NOMO-1 treated with DMSO at 0.1 percent for 48 hours (cell line): ENCODE data around the gene MIA2.
"Not testable (repeated sequence)": the region's sequence is repeated elsewhere in the genome, so short reads cannot be mapped to it uniquely, and the experiment has no call there.

Source experiments
- DNase-seq: peaks from one replicate; lab custom pipeline; 2025; ENCODE audit not compliant: unreplicated experiment; lab: John Stamatoyannopoulos, UW

The MIA2 gene

DNA sequence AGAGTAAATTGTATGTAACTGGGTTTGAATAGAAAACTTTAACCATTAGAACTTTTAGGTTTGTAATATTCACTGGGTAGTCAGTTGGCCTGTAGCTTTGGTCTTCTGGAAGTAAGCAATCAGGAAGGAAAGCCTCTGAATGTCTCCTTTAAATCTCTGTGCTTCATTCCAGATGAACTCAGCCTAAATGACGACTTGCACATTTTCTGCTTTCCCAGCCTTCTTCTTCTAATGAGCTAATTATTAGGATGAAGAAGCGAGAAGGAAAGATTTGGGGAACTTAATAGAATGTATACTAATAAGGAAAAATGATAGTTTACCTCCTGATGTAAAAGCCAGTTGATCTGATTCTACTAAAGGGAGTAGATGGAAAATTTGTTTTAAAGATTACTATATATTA, 90.4 kb downstream of the MIA2 start:
- DNase-seq = no peak

DNA sequence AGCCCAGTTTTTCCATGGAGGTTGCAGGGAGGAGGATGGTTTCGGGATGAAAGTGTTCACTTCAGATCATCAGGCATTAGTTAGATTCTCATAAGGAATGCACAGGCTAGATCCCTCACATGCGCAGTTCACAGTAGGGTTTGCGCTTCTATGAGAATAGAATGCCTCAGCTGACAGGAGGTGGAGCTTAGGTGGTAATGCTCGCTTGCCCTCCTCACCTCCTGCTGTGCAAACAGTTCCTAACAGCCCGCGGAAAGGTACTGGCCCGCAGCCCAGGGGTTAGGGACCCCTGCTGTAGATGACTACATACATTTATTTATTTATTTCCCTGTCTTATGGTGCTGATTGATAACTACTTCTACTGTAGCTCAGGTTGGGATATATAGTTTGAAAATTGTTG, 105.3 kb downstream of the MIA2 start:
- no peak for DNase-seq

DNA sequence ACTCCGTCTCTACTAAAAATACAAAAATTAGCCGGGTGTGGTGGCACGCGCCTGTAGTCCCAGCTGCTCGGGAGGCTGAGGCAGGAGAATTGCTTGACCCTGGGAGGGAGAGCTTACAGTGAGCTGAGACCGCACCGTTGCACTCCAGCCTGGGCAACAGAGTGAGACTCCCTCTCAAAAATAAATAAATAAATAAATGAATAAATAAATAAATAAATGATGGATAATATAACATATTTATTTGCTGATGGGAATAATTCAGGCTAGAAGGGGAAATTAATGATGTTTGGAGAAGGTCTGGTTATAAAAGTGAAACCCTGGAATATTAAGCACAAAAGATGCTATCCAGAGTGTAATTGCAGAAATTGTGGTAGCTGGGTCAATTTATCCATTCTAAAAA, 107.4 kb downstream of the MIA2 start:
- not testable (repeated sequence) for DNase-seq

DNA sequence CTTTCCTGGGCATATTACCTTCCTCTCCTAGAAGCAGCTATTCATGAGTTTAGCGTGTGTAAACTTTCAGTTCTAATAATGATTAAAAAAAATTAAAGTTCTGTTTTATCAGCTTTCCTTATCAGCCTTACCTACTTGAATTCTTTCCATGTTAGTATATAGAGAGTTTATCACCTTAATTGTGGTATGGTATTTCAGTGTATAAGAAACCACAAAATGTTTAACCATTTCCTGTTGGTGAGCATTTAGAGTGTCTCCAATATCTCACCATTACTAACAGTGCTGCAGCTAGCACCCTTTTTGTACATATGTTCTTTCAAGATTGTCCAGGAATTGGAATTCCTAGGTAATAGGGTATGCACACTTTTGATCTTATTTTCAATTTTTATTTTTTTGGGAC, 109.1 kb downstream of the MIA2 start:
- DNase-seq = no peak

DNA sequence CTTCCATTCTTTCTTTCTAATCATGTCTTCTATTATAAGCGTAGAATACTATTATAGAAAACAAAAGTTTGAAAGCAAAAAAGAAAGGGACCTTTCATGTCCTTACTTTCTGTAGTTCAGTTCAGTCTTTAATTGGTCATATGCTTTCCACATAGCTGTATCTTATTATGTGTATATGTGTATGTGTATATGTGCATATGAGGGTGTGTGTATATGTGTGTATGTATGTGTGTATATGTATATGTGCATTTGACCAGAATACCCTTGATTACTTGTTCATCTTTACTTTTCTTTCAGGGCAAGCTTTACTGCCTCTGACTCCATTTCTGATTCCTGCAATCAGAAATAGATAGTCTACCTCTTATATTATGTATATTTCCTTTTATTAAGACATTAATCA, 109.9 kb downstream of the MIA2 start:
- no peak for DNase-seq

DNA sequence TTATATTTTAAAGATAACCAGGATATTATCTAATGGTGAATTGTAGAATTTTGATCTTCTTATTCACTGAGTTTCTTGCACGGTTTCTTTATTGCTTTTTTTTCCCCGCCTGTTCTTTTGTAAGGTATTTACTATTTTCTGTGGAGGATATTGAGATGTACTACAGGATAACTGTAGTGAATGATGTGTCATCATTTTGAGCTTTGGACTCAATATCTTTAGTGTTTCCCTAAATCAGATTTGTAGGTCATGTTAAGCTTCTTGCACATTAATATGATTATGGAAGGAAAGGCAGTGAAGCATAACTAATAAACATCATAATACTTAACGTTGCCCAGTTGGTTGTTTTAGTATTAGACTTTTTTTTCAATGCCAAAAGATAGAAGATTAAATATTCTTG, 117.2 kb downstream of the MIA2 start:
- DNase-seq = no peak

DNA sequence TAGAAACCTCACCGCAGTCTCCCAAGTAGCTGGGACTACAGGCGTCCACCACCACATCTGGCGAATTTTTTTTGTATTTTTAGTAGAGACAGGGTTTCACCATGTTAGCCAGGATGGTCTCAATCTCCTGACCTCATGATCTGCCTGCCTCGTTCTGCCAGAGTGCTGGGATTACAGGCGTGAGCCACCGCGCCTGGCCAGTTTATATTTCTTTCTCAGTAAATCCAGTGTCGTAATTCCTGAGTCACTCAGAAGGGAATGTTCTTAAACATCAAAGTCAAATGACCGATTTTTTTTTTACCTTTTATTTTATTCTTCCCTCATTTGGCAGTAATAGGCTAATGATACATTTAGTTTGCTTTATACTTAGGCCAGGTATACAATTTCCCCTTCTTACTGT, 118.0 kb downstream of the MIA2 start:
- no peak for DNase-seq

DNA sequence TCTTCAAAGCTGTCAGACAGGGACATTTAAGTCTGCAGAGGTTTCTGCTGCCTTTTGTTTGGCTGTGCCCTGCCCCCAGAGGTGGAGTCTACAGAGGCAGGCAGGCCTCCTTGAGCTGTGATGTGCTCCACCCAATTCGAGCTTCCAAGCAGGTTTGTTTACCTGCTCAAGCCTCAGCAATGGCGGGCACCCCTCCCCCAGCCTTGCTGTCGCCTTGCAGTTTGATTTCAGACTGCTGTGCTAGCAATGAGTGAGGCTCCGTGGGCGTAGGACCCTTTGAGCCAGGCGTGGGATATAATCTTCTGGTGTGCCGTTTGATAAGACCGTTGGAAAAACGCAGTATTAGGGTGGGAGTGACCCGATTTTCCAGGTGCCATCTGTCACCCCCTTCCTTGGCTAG, 125.4 kb downstream of the MIA2 start:
- not testable (repeated sequence) for DNase-seq

DNA sequence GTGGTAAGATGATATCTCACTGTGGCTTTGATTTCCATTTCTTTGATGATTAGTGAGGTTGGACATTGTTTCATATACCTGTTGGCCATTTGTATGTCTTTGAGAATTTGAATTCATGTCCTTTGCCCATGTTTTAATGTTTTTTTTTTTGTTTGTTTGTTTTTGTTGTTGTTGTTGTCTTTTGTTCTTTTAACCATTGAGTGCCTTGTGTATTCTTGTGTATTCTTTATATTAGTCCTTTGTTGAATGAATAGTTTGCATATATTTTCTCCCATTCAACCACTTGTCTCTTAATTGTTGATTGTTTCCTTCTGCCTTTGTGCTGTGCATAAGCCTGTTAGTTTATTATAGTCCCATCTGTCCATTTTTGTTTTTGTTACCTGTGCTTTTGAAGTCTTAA, 126.6 kb downstream of the MIA2 start:
- DNase-seq = no peak

DNA sequence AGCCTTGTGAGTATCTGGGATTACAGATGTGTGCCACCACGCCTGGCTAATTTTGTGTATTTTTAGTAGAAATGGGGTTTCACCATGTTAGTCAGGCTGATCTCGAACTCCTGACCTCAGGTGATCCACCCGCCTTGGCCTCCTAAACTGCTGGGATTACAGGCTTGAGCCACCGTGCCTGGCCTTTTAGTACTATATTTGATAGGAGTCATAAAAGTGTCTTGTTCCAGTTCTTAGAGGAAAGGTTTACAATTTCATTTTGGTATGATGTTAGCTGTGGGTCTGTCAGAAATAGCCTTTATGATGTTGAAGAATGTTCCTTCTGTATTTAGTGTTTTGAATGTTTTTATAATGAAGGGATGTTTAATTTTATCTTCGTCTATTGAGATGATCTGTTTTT, 127.8 kb downstream of the MIA2 start:
- not testable (repeated sequence) for DNase-seq

DNA sequence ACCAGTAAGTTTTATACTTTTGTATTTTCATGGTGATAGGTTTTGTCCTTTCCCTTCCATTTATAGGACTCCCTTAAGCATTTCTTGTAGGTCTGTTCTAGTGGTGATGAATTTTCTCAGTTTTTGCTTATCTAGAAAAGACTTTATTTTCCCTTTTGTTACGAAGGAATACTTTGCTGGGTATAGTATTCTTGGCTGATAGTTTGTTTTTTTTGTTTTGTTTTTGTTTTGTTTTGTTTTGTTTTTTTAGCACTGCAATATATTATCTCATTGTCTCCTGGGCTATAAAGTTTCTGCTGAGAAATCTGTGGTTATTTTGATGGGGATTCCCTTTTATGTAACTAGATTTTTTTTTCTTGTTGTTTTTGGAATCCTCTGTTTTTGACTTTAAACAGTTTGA, 130.8 kb downstream of the MIA2 start:
- no peak for DNase-seq

DNA sequence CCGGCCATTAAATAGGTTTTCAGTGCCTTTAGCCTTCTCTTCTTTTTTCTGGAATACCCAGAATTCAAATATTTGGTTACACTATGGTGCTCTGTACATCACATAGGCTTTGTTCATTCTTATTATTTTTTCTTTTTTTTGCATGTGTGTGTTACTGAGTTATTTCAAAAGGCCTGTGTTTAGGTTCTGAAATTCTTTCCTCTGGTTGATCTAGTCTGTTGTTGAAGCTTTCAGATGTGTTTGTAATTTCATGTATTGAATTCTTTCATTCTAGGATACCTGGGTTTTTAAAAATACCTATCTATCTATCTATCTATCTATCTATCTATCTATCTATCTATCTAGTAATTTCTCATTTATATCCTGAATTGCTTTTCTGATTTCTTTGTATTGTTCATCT, 131.6 kb downstream of the MIA2 start:
- no peak for DNase-seq

DNA sequence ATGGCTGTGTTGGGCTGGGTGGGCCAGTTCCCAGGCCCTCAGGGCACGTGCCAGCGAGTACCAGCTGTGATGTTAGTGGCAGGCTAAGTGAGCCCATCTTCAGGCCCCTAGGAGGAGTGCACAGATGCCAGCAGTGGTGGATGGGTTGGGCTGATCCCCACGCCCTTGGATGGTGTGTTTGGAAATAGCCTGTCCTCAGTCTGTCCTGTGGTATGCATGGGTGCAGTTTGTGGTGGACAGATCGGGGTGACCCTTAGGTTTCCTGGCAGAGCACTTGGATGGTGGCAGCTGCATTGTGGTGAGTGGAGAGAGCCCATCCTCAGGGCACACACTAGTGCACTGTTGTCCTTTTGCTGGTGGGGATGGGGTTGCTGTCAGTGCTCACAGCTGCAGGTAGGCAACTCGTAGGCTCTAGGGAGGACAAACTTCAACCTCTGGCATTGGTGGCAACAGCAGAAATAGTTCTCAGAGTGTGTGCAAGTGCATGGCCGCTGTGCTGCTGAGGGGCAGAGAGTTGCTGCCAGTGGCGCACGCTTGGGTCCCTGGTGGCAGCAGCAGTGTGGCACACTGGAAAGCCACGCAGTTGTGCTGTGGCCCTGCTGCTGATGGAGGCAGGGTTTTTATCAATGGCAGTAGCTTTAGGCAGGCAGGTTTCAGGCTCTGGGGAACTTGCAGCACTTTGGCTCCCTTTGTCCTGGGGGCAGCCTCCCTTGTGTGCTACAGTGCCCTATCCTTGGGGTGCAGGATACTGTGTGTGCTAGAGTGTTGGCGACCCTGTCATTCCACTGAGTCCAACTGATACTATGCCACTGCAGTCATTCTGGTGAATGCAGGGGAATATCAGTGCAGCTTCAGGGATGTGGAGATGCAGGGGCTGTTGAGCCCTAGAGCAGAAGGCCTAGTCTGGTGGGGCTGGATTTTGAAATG, 133.0 kb downstream of the MIA2 start:
- DNase-seq = no peak

DNA sequence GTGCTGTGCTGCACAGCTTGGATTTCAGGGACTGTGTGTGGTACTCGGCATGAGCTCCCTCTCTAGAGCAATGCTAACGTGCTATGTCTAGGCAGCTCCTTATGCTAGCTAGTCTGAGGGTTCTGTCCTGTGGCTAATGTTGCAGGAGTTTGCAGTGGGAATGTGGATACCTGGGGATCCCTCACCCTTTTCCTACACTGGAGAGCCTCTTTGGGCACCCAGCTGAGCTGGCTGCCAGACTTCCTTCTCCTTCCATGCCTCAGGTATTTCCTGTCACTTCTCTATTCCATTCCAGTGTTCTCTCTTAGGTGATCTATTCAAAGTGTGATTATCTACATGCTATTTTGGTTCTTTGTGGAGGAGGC, 133.7 kb downstream of the MIA2 start:
- DNase-seq = no peak

DNA sequence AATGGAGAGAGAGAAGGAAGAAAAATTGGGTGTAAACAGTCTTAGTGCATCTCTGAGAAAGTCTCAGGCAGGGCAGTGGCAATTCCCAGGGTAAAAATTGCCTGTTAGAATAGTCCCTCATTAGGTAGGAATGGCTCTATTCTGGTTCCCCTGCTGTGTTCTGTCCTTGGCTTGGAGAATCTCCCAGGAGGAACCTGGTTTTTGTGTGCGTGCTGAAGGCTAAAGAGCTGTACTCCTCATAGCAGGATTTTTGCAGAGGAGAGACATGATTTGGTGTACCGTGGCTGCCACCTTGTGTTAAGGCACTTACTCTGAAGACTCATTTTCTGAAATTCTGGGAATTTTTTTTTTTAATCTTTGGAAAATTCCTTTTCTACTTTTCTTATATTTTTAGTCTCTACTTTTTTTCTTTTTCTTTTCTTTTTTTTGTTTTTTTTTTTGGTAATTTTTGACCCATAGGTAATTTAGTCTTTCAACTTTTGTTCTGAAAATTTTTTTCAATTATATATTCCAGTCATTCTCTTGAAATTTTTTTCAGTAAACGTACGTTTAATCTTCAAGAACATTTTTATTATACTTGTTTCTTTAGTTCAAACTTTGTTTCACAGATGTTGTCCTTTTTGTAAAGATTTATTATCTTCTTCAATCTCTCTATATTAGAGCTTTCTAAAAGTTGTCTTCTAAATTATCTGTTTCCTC, 134.7 kb downstream of the MIA2 start:
- DNase-seq = no peak

DNA sequence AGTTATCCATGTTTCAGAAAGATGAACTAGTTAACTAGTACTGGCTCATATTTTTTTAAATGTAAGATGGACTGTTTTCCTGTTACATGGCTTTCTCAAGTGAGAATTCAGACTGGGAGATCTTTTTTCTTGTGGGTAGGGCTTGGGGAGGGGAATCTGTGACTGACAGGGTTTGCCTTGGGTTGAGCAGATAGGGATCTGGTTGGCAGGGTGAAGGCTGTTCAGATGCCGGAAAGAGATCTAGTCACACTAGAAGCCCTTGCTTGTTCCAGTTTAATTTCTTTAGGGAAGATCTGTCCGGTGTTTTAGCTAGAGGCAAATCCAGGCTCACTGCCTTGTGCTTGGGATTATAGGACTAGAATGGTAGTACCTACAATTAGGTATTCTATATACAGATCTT, 135.3 kb downstream of the MIA2 start:
- no peak for DNase-seq

DNA sequence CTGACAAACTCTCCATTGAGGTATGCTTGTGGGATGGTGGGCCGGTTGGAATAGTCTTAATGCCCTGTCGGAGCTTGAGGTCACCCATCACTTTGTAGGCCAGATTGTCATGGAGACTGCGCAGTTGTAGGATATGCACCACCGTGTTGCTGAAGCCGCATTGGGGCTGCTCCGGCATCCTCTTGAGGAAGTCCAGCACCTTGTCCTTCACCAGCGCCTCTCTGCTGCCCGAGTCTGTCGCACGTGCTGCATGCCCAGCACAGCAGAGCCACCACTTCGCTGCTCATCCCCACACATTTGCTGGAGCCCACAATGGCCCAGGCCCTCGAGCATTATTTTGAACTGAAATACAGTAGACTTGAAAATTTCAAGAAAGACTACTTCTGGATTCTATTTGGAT, 136.7 kb downstream of the MIA2 start:
- DNase-seq = no peak

DNA sequence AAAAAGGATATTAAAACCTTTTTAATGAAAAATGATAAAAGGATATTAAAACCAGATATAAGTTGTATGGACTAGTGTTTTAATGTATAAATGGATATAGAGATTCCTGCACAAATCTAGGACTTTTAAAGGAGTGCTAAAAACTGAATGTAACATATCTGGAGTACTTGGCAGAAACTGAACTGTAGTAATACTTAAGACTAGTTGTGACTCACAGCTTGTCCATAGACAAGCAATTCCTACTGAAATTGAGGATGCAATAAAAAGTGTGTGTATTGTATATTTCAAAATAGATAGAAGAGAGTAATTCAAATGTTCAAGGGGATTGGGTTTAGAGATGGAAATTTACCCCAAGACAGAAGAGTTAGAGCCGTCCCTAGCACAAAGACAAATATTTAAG, 138.9 kb downstream of the MIA2 start:
- DNase-seq = no peak

DNA sequence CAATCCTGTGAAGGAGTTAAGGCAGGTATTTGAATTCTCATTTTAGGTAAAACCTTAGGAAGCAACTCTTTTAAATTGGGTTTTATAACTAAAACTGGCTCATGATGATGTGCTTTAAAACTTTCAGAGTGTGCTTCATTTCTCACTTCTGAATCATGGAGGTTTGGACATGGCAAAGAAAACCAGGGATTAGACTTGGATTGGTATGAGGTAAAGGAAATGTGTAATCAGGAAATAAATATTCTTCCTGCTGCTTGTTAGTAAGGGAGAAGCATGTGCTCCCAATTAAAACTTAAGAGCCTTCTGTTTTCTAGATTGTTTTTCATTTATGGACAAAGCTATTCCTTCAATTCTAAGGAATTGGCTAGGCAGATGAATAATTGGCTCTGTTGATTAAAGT, 141.1 kb downstream of the MIA2 start:
- DNase-seq = no peak

DNA sequence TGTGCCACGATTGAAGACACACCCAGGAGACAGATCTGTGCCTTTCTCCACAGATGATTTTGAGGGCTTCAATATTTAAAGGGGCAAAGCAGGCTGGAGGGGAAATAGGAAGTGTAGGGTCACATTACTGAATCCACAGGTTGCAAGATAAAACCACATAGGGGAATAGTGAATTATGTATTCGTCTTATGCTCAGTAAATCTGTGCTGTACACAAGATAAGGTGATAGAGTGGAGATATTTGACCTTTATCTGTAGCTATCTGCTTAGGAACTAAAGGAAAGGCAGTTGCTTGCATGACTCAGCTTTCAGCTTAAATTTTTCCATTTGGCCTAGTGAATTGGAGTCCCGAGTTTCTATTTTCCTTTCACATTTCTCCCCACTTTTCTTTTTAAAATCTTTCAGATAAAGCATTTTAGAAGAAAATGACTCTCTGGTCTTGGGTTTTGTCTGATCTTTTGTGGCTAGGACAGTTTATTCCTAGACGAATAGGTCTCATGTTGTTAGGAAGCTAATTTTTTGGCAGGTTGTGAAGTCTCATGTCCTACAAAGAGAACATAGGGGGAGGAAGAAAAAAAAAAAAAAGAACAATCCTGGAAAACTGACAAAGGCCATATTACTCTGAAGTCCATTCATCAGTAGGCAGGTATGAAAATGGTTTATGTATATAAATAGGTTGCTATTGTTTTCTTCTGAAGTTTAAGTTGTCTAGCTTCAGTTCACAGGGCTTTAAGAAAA, 143.1 kb downstream of the MIA2 start:
- no peak for DNase-seq

DNA sequence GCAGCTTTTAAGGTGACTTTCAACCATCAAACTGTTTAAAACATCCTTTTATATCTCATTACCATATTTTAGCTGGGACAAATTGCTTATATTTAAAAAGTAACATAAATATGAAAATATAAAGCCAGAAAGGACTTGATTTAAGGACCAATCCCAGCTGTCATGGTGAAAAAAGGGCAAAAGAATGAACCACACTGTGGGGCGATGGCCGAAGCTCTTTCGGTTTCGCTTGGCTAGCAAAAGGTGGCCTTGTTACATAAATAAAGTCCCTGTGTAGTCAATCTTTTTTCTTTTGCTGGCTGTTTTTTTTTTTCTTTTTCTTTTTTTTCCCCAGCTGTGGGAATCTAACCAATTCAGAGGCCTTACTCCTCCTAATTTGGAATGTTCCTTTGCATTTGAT, 147.7 kb downstream of the MIA2 start:
- DNase-seq = no peak

DNA sequence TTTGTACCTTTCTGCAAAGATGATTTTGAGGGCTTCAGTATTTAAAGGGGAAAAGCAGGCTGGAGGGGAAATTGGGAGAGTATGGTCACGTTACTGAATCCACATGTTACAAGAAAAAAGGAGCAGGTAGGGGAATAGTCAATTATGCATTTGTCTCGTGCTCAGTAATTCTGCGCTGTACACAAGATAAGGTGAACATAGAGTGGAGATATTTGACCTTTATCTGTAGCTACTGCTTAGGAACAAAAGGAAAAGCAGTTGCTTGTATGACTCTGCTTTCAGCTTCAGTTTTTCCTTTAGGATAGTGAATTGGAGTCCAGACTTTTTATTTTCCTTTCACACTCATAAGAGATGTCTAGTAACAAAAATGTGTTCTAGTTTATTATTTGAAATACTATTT, 148.7 kb downstream of the MIA2 start:
- no peak for DNase-seq
